Heart right ventricle (tissue), 16 donors: ENCODE measurements around the gene OR7G2. TPM values are rescaled to one million over a fixed set of nuclear protein-coding genes. Genes with fewer than 3 reads are reported as not detected.

ENCODE experiments used
- ATAC-seq, 8 donors: fragments of 200-7000 bp; cut with Tn5 transposase; one replicate each; pipeline ENCODE4 v1.9.1; 2020; ENCODE audit warnings: mild to moderate bottlenecking in 8 of 8, moderate library complexity in 8 of 8, moderate number of reproducible peaks in 1 of 8
- DNase-seq, 2 donors: peaks; one replicate each; pipeline ENCODE4 v3.0.0-alpha.2; 2020
- H3K27ac ChIP-seq, 10 donors: fragments of 200-600 bp; sonication (generic) in 2 of 10; one replicate each; pipeline versions ENCODE4 v1.5.0 to v1.8.0; 2020 to 2022; ENCODE audit warnings: mild to moderate bottlenecking in 3 of 10
- H3K27me3 ChIP-seq, 7 donors: fragments of 200-600 bp; one replicate each; pipeline ENCODE4 v1.8.0; 2021 to 2022; ENCODE audit warnings: mild to moderate bottlenecking in 2 of 7
- H3K36me3 ChIP-seq, 9 donors: fragments of 200-600 bp; sonication (generic) in 1 of 9; one replicate each; pipeline versions ENCODE4 v1.5.0 to v1.8.0; 2020 to 2022; ENCODE audit warnings: mild to moderate bottlenecking in 2 of 9
- H3K4me1 ChIP-seq, 9 donors: fragments of 200-600 bp; sonication (generic) in 1 of 9; one replicate each; pipeline versions ENCODE4 v1.5.0 to v1.8.0; 2020 to 2022; ENCODE audit warnings: mild to moderate bottlenecking in 4 of 9
- H3K4me3 ChIP-seq, 10 donors: fragments of 200-600 bp; sonication (generic) in 2 of 10; one replicate each; pipeline versions ENCODE4 v1.5.0 to v1.8.0; 2020 to 2022; ENCODE audit warnings: mild to moderate bottlenecking in 7 of 10, moderate library complexity in 2 of 10
- H3K9me3 ChIP-seq, 11 donors: fragments of 200-600 bp in 10 of 11; sonication (generic) in 2 of 11; one replicate each; pipeline versions ENCODE4 v1.5.0 to v1.8.0; 2013 to 2022; ENCODE audit warnings: mild to moderate bottlenecking in 2 of 11, control low read depth in 1 of 11, moderate library complexity in 1 of 11
- CTCF ChIP-seq, 9 donors: fragments of 200-600 bp; sonication (generic) in 2 of 9; IDR thresholded peaks; one replicate each; pipeline versions ENCODE4 v1.5.0 to v1.8.0; 2021 to 2022; ENCODE audit warnings: antibody characterized with exemption in 9 of 9, mild to moderate bottlenecking in 5 of 9, moderate library complexity in 1 of 9
- WGBS, 2 donors: extraction: QIAGEN DNeasy Blood & Tissue Kit; methylation state at CpG; one replicate each; pipeline ENCODE4 v1.1.7; 2013; ENCODE audit warnings: inconsistent platforms in 1 of 2; 5-methylcytosine and 5-hydroxymethylcytosine counted together
- intact Hi-C, 10 donors: fragments of 100-400 bp; cut with DNase I; formaldehyde crosslinking; loops; one replicate each; pipeline versions ENCODE4 v1.11.1 to v1.14.2; 2022
- polyA plus RNA-seq, 2 donors: library from polyadenylated mRNA; stranded (reverse); fragments of 200-250 nt; gene quantifications; one replicate each; pipeline ENCODE4 v1.2.3, GENCODE V29; 2013
- total RNA-seq, 10 donors: library from RNA; stranded (reverse); fragmentation: NEBNext Ultra II Directional in 3 of 10; extraction: Animal tissue kit (Norgen Biotek cat#: 25700) in 3 of 10; gene quantifications; one replicate each; pipeline versions ENCODE4 v1.2.1 to v1.2.4, GENCODE V29; 2021 to 2023
- donor health status: Arrhythmogenic right ventricular cardiomyopathy.
- donor health status: ischemic (EF 13 %, LVEDD 7.1; RV severe dilation, severe dysfunction).
- donor health status: healthy with polysubstance abuse.
- donor health status: DM: no; HTN: yes; CAD: no.
- donor health status: DM: no; HTN: no; CAD: no.
- donor health status: ischemic (EF 25% LVEDD 6.9; RV normal size, moderate dysfunction).
- donor health status: ischemic (EF 25% LVEDD 5.7; RV mildly dilated, moderate dysfunction).
- donor health status: healthy.
- donor health status: DM: yes; HTN: yes; CAD: no.
- donor health status: Ischemic cardiomyopathy.
- donor health status: ischemic (EF 35%, LVEDD 5.7; RV mildly dilated, moderate dysfunction).
- donor health status: nonischemic (EF 11% LVEDD 7.7; RV severe dilation, severe dysfunction).
- donor health status: DM: yes; HTN: yes; CAD: no.
- donor health status: PGD.
- donor health status: ischemic (EF 29% LVEDD 5.4; RV normal size, mild dysfunction).
- donor health status: nonischemic (EF 23%, LVEDD 6.1; RV moderate dilation, normal function).

The OR7G2 gene
- total and polyA plus RNA-seq, 12 donors = not detected

- Histone ChIP-seq H3K27ac (no peak overlapping the region), H3K4me1 (no peaks in the 10 kb centered on the region), H3K27me3 (peaks cover 0 to 3% (median 0%) of the 10 kb centered on the region in 7 donors), H3K36me3 (no peaks in the 10 kb centered on the region), H3K4me3 (no peak overlapping the region), H3K9me3 (no peaks in the 10 kb centered on the region)
- WGBS, 2 donors = 61 to 69% methylated on average over 12 of the region's 12 CpGs
- TF ChIP-seq CTCF (IDR thresholded peaks at IDR 0.05) = no peak
- intact Hi-C loops = no loop called here
- ATAC-seq = no peak
- DNase-seq = no peak
Observed at GRCh38 chr19:9065457-9066014, 41.7 kb downstream of the OR7G2 start.

GRCh38 chr19:9061879-9062278 is 45.4 kb downstream of the OR7G2 start:
- Histone ChIP-seq H3K4me1 (no peaks in the 10 kb centered on the region), H3K4me3 (no peak overlapping the region), H3K27me3 (peaks cover 0 to 15% (median 0%) of the 10 kb centered on the region in 7 donors), H3K9me3 (no peaks in the 10 kb centered on the region), H3K36me3 (no peaks in the 10 kb centered on the region), H3K27ac (no peak overlapping the region)
- no peak for TF ChIP-seq CTCF (IDR thresholded peaks at IDR 0.05)
- WGBS, 2 donors = 87 to 88% methylated on average over 8 of the region's 8 CpGs
- intact Hi-C loops = no loop called here
- ATAC-seq (no peak), DNase-seq (no peak)

GRCh38 chr19:9060564-9061340 is 46.5 kb downstream of the OR7G2 start:
- Histone ChIP-seq H3K9me3 (no peaks in the 10 kb centered on the region), H3K36me3 (no peaks in the 10 kb centered on the region), H3K4me1 (no peaks in the 10 kb centered on the region), H3K27me3 (peaks cover 0 to 23% (median 0%) of the 10 kb centered on the region in 7 donors), H3K4me3 (no peak overlapping the region), H3K27ac (no peak overlapping the region)
- WGBS, 2 donors = 50 to 55% methylated on average over 17 of the region's 17 CpGs
- DNase-seq (no peak), ATAC-seq (no peak)
- intact Hi-C loops = no loop called here
- TF ChIP-seq CTCF (IDR thresholded peaks at IDR 0.05) = no peak

GRCh38 chr19:9058905-9059667 is 48.2 kb downstream of the OR7G2 start:
- H3K27ac ChIP-seq = no peak overlapping the region
- H3K27me3 ChIP-seq = peaks cover 0 to 38% (median 9%) of the 10 kb centered on the region in 7 donors
- no peak overlapping the region for H3K4me3 ChIP-seq
- no peaks in the 10 kb centered on the region for H3K9me3 ChIP-seq
- no peaks in the 10 kb centered on the region for H3K36me3 ChIP-seq
- DNase-seq (no peak), ATAC-seq (no peak)
- intact Hi-C loops = no loop called here
- H3K4me1 ChIP-seq = no peaks in the 10 kb centered on the region
- 40 to 46% methylated on average over 12 of the region's 12 CpGs for WGBS, 2 donors
- no peak for TF ChIP-seq CTCF (IDR thresholded peaks at IDR 0.05)
